ENCODE data around the gene SVIL. TPM values are rescaled to one million over a fixed set of nuclear protein-coding genes. Genes with fewer than 3 reads are reported as not detected.

The SVIL gene
- polyA plus RNA-seq, 1 donor (not counting 4 experiments of a cell fraction or from before 2014, with no cell fraction given): 16.2 TPM

DNA sequence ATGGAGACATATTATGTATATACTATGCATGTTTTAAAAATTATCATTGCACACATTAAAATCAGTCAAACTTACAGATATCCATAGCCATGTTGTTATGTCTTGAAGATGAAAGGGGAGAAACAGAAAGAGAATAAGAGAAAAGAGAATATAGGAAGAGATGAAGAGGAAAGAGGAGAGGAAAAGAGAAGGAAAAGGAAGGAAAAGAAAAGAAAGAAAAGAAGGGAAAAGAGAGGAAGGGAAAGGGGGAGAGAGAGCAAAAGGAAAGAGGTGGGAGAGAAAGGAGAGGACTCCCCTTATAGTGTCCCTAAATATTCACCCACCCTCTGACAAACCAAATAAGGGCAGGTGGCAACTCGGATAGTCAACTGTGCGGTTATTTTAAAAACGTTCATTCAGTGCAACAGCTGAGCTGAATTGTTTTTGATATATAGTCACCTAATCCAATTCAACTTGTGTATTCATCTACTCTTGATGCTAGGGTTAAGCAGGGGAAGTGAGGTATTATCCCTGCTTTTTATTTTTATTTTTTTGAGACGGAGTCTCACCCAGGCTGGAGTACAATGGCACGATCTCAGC, 14.6 kb downstream of the SVIL start:
- Histone ChIP-seq H3K79me2 (ENCODE audit: control insufficient read depth, insufficient read depth, low read length) (peaks cover 41% of the 10 kb centered on the region), H2AFZ (ENCODE audit: control insufficient read depth, low read length) (no peak overlapping the region), H3K27ac (ENCODE audit: control insufficient read depth, insufficient read depth, low read length) (no peak overlapping the region), H3K4me1 (ENCODE audit: control insufficient read depth, extremely low read depth, insufficient read depth, low read length) (peaks cover 13% of the 10 kb centered on the region), H3K27me3 (ENCODE audit: control insufficient read depth, extremely low read depth, insufficient read depth, low read length) (no peaks in the 10 kb centered on the region), H3K4me3 (ENCODE audit: control insufficient read depth in 2 of 3, extremely low read depth in 1 of 3, insufficient read depth in 2 of 3, low read depth in 1 of 3, low read length in 3 of 3) (no peak overlapping the region), H3K4me2 (ENCODE audit: control insufficient read depth, extremely low read depth, insufficient read depth, low read depth, low read length) (no peak overlapping the region), H4K20me1 (ENCODE audit: control insufficient read depth, extremely low read depth, insufficient read depth, low read length) (no peaks in the 10 kb centered on the region), H3K9me1 (ENCODE audit: control insufficient read depth, extremely low read depth, insufficient read depth, low read length) (no peaks in the 10 kb centered on the region), H3K36me3 (ENCODE audit: control insufficient read depth in 2 of 2, extremely low read depth in 1 of 2, insufficient read depth in 2 of 2, low read length in 2 of 2) (no peaks in the 10 kb centered on the region), H3K9ac (ENCODE audit: control insufficient read depth, extremely low read depth, insufficient read depth, low read length) (no peak overlapping the region), H3K9me3 (ENCODE audit: control insufficient read depth, low read depth, low read length) (no peaks in the 10 kb centered on the region)
- dilution Hi-C loops (cut with MboI; ENCODE audit: extremely low pct_ligation_motif_present, low sequenced_read_pairs): no loop called here
- DNase-seq (ENCODE audit: low read depth, low spot score) (no peak), FAIRE-seq (no peak)
- TF ChIP-seq, protein P1, sequence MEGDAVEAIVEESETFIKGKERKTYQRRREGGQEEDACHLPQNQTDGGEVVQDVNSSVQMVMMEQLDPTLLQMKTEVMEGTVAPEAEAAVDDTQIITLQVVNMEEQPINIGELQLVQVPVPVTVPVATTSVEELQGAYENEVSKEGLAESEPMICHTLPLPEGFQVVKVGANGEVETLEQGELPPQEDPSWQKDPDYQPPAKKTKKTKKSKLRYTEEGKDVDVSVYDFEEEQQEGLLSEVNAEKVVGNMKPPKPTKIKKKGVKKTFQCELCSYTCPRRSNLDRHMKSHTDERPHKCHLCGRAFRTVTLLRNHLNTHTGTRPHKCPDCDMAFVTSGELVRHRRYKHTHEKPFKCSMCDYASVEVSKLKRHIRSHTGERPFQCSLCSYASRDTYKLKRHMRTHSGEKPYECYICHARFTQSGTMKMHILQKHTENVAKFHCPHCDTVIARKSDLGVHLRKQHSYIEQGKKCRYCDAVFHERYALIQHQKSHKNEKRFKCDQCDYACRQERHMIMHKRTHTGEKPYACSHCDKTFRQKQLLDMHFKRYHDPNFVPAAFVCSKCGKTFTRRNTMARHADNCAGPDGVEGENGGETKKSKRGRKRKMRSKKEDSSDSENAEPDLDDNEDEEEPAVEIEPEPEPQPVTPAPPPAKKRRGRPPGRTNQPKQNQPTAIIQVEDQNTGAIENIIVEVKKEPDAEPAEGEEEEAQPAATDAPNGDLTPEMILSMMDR (optimal IDR thresholded peaks at IDR 0.05 in 1 of 3, IDR thresholded peaks at IDR 0.05 in 1 of 3, conservative IDR thresholded peaks at IDR 0.05 in 1 of 3; ENCODE audit: extremely low read depth in 1 of 3, insufficient read depth in 2 of 3, low read length in 3 of 3): no peak
- no peak for TF ChIP-seq EZH2 (IDR thresholded peaks at IDR 0.05; ENCODE audit: low read length)

DNA sequence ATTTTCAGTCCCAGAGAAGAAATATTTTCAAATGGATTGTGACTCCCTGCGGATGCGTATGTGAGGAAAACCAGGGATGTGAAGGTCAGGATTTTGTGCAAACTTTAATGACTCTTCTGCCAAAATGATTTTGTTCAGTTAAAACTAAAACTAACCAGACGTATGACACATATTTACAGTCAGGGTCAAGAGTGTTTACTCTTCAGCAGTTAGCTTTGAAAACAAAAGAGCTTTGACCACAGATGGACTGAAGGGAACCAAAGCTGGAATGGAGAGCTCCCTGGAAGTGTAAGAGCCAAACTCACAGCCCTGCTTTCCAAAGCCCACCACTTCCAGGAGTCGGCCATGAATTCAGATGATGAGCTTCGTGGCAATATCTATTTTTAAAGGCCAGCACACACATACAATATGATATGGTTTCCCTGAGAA, 15.5 kb downstream of the SVIL start:
- H3K4me1 ChIP-seq (ENCODE audit: control insufficient read depth, extremely low read depth, insufficient read depth, low read length): peaks cover 13% of the 10 kb centered on the region
- no peak for DNase-seq (ENCODE audit: low read depth, low spot score)
- dilution Hi-C loops (cut with MboI; ENCODE audit: extremely low pct_ligation_motif_present, low sequenced_read_pairs): no loop called here

More for the DNA sequence above, 15.5 kb downstream of the SVIL start:
- H3K9me3 ChIP-seq (ENCODE audit: control insufficient read depth, low read depth, low read length): no peaks in the 10 kb centered on the region
- H3K27ac ChIP-seq (ENCODE audit: control insufficient read depth, insufficient read depth, low read length): no peak overlapping the region
- FAIRE-seq: no peak
- H3K79me2 ChIP-seq (ENCODE audit: control insufficient read depth, insufficient read depth, low read length): peaks cover 43% of the 10 kb centered on the region
- no peaks in the 10 kb centered on the region for H4K20me1 ChIP-seq (ENCODE audit: control insufficient read depth, extremely low read depth, insufficient read depth, low read length)
- no peak overlapping the region for H3K4me2 ChIP-seq (ENCODE audit: control insufficient read depth, extremely low read depth, insufficient read depth, low read depth, low read length)
- no peak overlapping the region for H2AFZ ChIP-seq (ENCODE audit: control insufficient read depth, low read length)
- H3K9ac ChIP-seq (ENCODE audit: control insufficient read depth, extremely low read depth, insufficient read depth, low read length): no peak overlapping the region
- H3K4me3 ChIP-seq (ENCODE audit: control insufficient read depth in 2 of 3, extremely low read depth in 1 of 3, insufficient read depth in 2 of 3, low read depth in 1 of 3, low read length in 3 of 3): no peak overlapping the region
- no peaks in the 10 kb centered on the region for H3K9me1 ChIP-seq (ENCODE audit: control insufficient read depth, extremely low read depth, insufficient read depth, low read length)
- no peaks in the 10 kb centered on the region for H3K27me3 ChIP-seq (ENCODE audit: control insufficient read depth, extremely low read depth, insufficient read depth, low read length)
- H3K36me3 ChIP-seq (ENCODE audit: control insufficient read depth in 2 of 2, extremely low read depth in 1 of 2, insufficient read depth in 2 of 2, low read length in 2 of 2): no peaks in the 10 kb centered on the region
- TF ChIP-seq, protein P1 (optimal IDR thresholded peaks at IDR 0.05 in 1 of 3, IDR thresholded peaks at IDR 0.05 in 1 of 3, conservative IDR thresholded peaks at IDR 0.05 in 1 of 3; ENCODE audit: extremely low read depth in 1 of 3, insufficient read depth in 2 of 3, low read length in 3 of 3): no peak
- no peak for TF ChIP-seq EZH2 (IDR thresholded peaks at IDR 0.05; ENCODE audit: low read length)

Measured in keratinocyte (primary cell).